LoVo (cell line): ENCODE data around the gene TMEM233.

Source experiments
- DNase-seq: peaks from one replicate; pipeline ENCODE4 v3.0.0-alpha.2; 2016; ENCODE audit warnings: low spot score

TMEM233 gene

DNA sequence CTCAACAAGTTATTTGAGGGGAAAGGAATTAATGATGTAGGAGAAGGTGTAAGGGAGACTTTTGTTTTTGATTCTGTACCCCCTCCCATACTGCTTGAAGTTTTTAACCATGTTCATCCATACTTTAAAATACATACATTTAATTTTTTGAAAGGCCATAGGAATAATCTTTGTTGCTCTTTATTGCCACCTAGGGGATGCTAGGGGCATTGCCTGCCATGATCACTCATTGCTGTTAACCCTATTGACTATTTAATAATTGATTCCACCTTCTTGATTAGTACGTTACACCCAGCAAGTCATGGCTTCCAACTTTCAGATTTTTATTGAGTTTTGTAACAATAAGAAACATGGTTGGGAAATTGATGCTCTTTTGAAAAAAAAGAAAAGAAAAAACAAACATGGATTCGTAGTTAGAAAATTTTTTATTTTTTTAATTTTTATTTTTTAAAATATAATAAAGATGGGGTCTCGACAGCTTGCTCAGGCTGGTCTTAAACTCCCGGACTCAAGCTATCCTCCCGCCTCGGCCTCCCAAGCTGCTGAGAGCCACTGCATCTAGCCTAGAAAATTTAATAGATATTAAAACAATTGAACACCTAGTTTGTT, 65.8 kb downstream of the TMEM233 start:
- peak; percentile 63 for DNase-seq

DNA sequence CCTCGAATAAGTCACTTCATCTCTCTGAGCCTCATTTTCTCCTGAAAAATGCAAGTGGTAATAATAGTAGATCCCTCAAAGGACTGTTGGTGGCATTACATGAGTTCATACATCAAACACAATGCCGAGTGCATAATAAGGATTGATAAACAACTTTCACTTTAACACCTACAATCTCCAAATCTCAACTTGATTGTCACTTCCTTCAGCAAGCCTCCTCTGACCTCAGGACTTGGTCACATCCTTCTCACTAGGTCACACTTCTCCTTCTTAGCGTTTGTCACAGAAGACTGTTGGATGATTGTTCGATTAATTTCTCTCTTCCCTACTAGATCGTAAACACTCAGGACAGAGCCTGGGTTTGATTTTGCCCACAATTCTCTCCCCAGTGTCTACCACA, 66.5 kb downstream of the TMEM233 start:
- DNase-seq: no peak

DNA sequence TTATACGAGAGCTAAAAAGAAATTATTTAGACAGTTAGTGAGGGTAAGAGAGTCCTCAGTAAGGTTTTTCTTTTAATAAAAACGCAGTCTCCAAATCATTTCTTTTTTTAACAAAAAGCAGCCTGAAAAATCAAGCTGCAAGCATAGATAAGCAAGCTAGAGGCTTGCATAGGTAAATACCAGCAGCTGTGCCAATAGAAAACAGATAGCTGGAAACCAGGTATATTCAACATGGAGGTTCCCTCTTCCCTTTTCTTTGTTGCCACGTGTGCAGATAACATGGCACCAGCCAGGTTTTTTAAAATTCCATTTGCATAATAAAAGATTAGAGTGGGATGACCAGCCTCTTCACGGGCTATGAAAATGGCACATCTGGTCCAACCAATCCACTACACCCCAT, 68.3 kb downstream of the TMEM233 start:
- DNase-seq: no peak

DNA sequence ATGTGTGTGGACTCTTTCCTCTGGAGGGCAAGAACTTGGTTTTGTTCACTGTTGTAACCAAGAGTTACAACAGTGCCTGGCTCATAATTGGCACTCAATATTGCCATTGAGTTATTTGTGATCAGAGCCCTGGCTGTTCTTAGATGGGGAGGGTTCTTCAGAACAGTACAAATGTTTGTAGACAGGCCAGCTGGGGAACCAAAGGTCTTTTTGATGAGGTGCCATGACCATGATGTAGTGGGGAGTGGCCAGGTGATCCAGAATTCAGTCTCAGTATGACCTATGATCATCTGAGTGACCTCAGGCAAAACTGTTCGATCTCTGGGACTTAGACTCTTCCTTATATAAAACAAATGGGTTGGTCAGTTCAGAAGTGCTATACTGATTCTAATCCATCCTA, 71.1 kb downstream of the TMEM233 start:
- DNase-seq: no peak

DNA sequence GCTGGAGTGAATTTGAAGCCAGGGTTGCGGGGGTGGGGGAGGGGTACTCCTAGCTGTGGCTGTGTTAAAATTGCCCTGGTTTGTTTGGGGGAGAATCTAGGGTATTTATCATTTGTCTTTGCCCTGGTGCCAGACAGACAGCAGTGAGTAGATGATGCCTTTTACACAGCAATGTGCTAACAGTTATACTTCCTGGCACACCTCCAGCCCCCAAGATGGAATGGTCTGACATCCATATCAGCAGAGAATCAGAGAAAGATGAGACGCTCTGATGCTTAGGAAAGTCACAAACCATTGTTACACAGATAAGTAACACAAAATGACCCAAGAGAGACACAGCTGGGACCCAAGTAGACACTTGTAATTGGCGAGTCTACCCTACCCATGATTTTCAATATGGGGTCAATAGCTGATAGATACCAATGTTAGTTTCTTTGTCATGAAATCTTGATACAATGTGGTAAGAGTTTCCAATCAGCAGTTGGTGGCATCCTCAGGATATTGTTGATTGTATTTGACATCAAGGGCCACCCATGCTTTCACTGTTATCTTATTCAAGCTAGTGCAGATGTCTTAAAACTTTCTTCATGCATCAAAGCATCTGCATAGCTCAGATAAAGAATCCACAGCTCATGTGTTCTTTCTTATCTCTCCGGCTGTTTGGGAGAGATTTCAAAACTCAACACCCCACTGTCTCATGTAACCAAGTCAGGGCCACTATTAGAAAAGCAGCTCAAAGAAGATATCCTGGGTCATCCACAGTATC, 71.8 kb downstream of the TMEM233 start:
- DNase-seq: no peak

DNA sequence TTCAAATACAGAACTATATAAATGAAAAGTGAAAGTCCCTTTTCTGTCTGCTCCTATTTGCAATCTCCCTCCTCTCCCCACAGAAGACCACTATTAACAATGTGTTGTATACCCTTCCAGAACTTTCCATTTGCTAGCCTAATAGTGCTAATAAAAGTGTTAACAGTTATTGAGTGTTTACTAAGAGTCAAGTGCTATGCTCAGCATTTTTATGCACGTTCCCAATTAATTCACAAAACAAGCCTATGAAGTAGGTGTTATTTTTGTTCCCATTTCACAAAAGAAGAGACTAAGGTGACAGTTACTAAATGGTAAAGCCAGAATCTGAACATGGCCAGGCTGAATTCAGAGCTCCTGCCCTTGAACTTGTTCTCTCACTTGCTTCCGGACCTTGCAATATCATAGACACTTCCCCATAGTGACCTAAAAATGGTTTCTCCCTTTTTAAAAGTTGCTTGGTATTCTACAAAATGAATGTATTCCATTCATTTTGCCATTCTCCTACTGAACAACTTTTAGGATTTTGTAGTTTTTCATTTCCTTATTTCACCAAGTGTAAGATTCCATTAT, 72.7 kb downstream of the TMEM233 start:
- no peak for DNase-seq

DNA sequence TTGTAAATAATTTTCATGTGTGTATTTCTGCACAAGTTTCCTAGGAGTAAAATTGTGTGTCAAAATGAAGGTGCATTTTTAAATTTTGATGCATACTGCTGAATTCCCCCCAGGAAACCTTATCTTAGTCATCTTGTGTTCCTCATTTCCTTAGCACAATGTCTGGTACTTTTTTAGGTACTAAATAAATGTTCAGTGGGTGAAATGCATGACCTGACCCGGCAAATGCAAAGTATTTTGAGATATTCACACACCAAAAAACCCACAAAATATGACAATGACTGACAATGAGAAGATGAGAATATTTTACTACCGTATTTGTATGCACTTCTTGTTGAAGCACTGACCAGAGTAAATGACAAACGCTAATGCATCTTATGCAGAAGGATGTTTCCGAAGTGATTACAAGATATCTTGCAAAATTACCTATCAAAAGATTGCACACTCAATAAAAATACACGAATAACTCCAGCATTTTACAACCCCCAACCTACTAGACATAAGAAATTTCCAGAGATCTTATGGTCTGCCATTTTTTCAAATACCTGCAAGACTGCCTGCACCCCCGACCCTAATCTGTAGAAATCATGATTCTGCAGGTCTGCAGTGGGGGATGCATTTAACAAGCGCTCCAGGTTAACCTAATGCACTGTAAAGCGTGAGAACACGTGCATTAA, 73.5 kb downstream of the TMEM233 start:
- no peak for DNase-seq

DNA sequence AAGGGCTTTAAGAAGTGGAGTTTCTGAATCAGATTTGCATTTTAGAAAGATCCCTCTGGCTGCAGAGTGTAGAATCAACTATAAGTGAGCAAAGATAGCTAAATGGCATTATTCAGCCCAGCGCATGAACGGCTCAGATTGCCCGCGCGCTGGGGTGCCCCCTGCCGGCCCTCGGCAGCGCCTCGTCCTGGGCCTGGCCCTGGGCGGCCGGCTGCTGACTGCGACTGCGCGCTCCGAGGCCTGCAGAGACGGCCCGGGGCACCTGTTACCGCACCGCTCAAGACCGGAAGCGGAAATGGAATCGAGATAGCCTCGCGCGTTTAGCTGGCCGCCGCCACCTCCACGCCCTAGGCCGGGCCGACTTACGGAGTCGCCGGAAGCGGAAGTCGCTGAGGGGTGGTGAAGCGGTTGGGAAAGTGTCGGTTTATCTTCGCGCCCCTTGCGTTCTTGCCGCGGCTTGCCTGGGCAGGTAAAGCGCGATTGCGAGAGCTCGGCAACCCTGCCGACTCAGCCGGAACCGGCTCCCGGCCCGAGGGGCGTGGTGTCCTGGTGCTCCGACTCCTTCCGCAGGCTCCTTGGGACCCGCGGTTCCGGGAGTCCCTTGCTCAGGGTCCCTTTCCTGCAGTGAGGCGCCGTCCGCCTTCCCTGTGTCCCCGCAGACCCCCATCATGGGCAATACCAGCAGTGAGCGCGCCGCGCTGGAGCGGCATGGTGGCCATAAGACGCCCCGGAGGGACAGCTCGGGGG, 74.2 kb downstream of the TMEM233 start, which contains the start of gene PRKAB1:
PRKAB1 (plus strand) TSS at position 557 of the 747 bp plus-strand sequence; CDS start at position 669, 112 bp downstream.
- DNase-seq: peak; percentile 100

DNA sequence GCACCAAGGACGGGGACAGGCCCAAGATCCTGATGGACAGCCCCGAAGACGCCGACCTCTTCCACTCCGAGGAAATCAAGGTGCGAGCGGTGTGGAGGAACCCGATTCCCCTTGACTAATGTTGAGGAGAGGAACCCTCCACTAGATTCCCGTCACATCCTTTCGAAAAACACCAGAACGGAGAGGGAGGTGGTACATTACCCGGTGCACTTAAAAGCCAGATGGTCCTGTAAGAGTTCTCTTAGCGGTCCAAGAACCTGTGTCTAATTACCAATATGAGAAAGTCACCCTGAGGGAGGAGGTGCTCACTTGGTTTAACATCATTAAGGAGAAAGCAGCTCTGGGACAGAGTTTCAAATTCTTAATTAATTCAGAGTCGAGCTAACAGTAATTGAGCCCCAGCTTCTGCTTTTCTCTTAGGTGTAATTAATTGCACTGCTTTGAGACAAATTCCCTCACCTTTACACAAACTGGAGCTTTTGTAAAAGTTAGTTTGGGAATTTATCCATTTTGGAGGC, 74.8 kb downstream of the TMEM233 start:
- no peak for DNase-seq

DNA sequence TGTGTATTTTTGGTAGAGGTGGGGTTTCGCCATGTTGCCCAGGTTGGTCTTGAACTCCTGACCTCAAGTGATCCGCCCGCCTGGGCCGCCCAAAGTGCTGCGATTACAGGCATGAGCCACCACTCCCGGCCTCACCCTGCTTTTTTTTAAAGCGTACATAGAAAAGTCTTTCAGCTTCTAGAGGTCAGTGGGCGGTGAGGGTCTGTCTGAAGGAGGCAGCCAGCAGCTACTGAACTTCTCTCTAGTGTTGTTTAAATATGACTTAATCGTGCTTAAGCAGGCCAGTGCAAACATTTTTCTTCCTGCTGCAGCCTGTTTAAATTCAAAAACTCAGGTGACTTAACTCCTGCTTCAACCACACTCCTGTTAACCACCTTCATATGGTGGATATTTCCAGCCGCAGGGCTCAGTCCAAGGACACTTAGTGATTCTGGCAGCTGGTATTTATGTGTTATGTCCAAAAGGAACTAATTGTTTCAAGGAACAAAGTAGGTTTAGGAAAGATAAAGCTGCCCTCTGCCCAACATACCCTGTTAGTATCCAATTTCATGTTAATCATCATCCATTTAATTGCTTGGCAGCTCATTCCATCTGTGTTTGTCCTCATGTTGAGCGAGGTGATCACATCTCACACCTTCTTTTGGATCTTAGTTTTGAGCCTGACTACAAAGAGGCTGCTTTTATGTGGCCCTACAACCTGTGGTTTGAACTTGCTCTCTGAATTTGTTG, 76.3 kb downstream of the TMEM233 start:
- peak; percentile 15 for DNase-seq

DNA sequence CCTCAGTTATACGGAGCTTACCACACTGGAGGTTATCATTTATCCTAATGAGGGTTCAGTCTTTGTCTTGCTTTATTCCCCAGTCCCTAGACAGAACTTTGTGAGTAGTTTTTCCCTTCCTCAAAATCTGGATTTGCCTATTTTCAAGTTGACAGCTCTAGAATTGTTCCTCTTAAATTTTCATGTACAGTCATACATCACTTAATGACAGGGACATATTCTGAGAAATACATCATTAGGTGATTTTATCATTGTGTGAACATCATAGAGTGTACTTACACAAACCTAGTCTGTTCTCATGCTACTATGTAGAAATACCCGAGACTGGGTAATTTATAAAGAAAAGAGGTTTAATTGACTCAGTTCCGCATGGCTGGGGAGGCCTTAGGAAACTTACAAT, 77.5 kb downstream of the TMEM233 start:
- DNase-seq: no peak

DNA sequence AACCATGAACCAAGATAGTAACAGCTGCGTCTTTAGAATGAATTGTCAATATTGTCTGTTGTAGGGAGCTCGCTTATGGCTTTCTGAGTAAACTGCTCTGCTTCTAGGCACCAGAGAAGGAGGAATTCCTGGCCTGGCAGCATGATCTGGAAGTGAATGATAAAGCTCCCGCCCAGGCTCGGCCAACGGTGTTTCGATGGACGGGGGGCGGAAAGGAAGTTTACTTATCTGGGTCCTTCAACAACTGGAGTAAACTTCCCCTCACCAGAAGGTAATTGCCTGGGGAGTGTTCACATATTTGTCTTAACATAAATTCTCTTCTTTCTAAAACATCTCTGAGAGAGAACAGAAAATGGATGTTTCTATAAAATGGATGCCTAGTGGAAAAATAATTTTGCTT, 78.6 kb downstream of the TMEM233 start:
- DNase-seq: no peak

DNA sequence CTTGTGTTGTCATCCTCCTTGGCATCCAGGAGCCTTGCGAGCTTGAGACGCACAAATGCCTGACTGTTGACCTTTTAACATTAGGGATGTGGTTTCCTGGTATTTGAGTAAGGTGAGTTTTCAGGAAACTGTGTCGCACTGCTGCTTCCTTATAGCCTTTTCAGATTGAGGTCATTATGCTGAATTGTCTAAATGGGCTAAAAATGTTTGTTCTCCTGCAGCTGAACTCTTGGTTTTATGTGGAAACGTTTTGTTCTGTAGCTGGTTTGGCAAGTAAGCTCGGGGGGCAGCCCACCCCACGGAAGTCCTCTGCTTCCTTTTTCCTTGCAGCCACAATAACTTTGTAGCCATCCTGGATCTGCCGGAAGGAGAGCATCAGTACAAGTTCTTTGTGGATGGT, 80.1 kb downstream of the TMEM233 start:
- DNase-seq: no peak

DNA sequence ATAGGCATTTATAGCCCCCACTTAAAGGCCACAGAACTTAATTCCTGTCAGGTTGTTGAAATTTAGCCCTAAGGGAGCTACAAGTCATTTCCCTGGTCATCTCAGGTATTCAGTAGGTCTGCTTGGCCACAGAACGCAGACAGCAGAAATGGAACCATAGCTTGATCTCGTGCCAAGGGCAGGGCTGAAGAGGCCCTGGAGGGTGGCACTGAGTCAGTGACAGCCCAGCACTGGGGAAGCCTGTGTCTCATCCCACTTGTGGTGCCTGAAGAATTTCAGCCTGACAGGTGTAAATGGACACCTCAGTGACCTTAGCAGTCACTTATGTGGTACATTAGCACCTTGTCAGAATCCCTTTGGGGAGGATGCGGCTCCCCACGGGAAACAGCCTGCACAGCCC, 81.0 kb downstream of the TMEM233 start:
- DNase-seq: no peak

DNA sequence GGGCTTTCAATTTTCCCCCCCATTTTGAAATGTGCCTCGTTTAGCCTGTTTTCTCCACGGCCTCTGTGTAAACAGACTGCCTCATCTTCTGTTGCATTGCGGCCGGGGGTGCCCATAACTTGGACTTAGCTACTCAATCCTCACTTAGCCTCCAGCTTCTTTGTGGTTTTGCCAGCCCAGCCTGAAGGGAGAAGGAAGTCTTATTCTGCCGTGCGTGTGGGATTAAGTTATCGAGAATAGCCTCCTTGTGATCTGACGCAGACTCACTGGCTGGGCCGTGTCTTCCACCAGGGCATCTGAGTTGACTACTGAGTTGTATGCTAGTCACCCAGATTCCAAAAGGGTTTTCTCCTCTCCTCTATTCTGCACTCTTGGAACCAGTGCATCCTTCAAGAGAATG, 82.4 kb downstream of the TMEM233 start:
- no peak for DNase-seq

DNA sequence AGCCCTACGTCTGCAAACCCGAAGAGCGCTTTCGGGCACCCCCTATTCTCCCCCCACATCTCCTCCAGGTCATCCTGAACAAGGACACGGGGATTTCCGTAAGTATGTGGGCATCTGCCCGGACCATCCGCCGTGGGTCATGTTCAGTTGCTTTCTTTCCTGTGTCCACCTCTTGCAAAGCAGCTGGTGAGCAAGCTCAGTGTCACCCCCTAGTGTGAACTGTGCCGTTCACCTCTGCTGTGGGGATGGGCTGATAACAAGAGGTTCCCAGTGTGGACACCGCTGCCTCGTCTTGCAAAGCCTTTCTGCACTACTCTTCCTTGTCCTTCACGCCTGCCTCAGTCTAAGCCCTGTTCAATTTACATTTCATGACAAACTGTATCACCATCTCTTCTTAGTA, 83.0 kb downstream of the TMEM233 start:
- no peak for DNase-seq

DNA sequence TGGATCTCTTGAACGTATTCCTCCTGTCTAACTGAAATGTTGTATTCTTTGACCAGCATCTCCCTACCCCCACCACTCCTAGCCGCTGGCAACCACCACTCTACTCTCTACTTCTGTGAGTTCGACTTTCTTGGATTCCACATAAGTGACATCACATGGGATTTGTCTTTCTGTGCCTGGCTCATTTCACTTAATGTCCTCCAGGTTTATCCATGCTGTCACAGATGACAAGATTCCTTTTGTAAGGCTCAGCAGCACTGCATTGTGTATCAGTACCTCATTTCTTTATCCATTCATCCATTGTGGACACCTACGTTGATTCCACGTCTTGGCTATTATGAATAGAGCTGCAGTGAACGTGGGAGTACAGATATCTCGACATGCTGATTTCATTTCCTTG, 84.9 kb downstream of the TMEM233 start:
- DNase-seq: no peak

DNA sequence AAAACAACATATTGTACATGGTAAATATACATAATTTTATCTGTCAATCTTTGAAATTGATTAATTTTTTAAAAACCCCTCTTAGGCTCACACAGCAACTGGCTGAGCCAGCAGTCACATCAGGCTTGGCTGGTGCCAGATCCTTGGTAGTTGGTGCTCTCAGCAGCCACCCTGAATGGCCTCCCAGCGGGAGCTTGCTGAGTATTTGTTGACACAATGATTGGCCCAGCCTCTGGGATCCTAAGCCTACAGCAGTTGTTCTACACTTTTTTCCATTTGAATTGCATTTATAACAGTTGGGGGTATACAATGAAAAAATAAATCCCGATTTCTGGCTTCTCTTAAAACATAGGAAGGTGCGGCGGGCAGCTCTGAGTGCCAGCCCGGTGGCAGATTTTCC, 85.5 kb downstream of the TMEM233 start:
- DNase-seq: no peak

DNA sequence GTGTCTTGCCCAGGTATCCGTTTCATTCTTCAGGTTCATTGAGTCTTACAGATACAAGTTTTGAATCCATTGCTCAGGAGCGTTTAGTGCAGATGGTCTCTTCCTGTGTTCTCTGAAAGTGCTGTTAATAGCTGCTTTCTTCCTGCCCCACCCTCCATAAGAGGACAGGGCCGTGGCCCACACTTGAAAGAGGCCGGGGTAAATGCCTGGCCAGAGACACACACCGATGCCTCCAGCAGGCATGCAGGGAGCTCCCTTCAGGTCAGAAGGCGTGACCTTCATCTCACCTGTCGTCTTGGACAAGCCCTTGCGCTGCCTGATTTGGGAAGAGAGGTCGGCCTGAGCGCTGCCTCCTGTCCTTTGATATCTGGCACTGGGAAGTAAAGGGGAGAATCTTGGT, 85.9 kb downstream of the TMEM233 start:
- DNase-seq: no peak

DNA sequence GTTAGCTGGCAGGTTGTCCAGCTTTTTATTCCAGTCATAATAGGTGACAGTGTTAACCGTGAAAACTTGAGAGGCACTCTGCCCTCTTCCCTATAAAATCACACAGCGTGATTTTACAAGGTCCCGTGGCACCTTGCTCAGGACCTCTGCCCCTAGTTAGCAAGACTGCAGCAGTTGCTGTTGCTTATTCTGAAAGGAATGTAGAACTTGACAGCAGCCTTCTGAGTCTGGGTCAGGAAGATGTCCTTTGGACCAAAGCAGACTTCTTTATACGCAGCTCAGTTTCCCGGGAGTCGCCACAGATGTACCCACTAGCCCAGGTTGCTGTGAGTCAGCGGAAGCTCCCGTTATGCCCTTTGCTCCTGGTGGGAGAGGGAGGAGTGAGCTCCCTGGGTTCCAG, 87.5 kb downstream of the TMEM233 start:
- DNase-seq: no peak
